ENCODE results near the gene DPP6. TPM values are rescaled to one million over a fixed set of nuclear protein-coding genes. Genes with fewer than 3 reads are reported as not detected.

DPP6 gene
- total and polyA plus RNA-seq, 2 of the 8 experiments (the other 6 are each of a cell fraction or from before 2014, with no cell fraction given), result 4.7 to 6.8 TPM

- Histone ChIP-seq H3K23me2 (ENCODE audit: low read depth, low read length) (peaks cover 4% of the 10 kb centered on the region; the same call in 1 of the 2 replicates), H3K79me2 (ENCODE audit: control insufficient read depth in 1 of 2, insufficient read depth in 2 of 2, low read length in 2 of 2) (no peaks in the 10 kb centered on the region), H3K23ac (ENCODE audit: insufficient read length) (no peak overlapping the region), H2AK5ac (ENCODE audit: low read depth, low read length) (peak overlapping the region; percentile 82; the same call in 1 of the 2 replicates), H3K4me3 (ENCODE audit: extremely low read depth in 1 of 4, insufficient read depth in 2 of 4, low read depth in 3 of 4, low read length in 4 of 4) (no peak overlapping the region), H4K5ac (ENCODE audit: insufficient read length, low read depth, low read length) (no peak overlapping the region), H3K9ac (replicated peaks in 1 of 4; ENCODE audit: extremely low read depth in 1 of 4, low read depth in 3 of 4, low read length in 3 of 4) (no peak overlapping the region), H3K27ac (ENCODE audit: low read depth, low read length) (no peak overlapping the region), H3K14ac (ENCODE audit: insufficient read length) (no peak overlapping the region), H3K4ac (replicated peaks; ENCODE audit: insufficient read length, low read depth, low read length) (no peak overlapping the region), H2BK15ac (ENCODE audit: low read length) (no peak overlapping the region), H4K8ac (ENCODE audit: extremely low read depth, insufficient read depth, low read length) (no peak overlapping the region), H3K4me1 (replicated peaks in 1 of 4; ENCODE audit: control insufficient read depth in 3 of 4, insufficient read depth in 4 of 4, low read length in 3 of 4) (peaks cover 1 to 20% (median 7%) of the 10 kb centered on the region in 4 experiments; a peak in 5 of 7 replicates), H2BK120ac (replicated peaks; ENCODE audit: low read depth, low read length) (no peak overlapping the region), H2BK5ac (ENCODE audit: low read depth, low read length) (no peak overlapping the region), H4K20me1 (replicated peaks in 1 of 2; ENCODE audit: control insufficient read depth in 1 of 2, insufficient read depth in 2 of 2, low read length in 2 of 2) (no peaks in the 10 kb centered on the region), H2AFZ (ENCODE audit: low read length) (no peak overlapping the region), H3K79me1 (ENCODE audit: low read depth, low read length) (no peaks in the 10 kb centered on the region), H4K91ac (replicated peaks; ENCODE audit: insufficient read length, low read length) (no peak overlapping the region), H2BK20ac (ENCODE audit: low read length) (0 out of 2 replicates have a peak overlapping the region, but pooled peaks have one; percentile 43), H3K27me3 (replicated peaks in 1 of 4; ENCODE audit: control insufficient read depth in 3 of 4, extremely low read depth in 1 of 4, insufficient read depth in 3 of 4, low read length in 3 of 4) (peaks cover 0 to 8% (median 5%) of the 10 kb centered on the region in 4 experiments; a peak in 3 of 7 replicates), H3K9me3 (ENCODE audit: insufficient read depth in 2 of 2, low read depth in 1 of 2, low read length in 1 of 2) (no peaks in the 10 kb centered on the region; a peak in 1 of 4 replicates), H2BK12ac (ENCODE audit: low read depth, low read length) (peak overlapping the region; percentile 41), H3K4me2 (ENCODE audit: insufficient read depth in 1 of 2, low read depth in 2 of 2, low read length in 2 of 2) (no peak overlapping the region; a peak in 1 of 4 replicates), H3K18ac (ENCODE audit: extremely low read depth, low read length) (no peak overlapping the region), H3K56ac (replicated peaks; ENCODE audit: insufficient read length, low read depth, low read length) (no peak overlapping the region), H3K36me3 (ENCODE audit: control insufficient read depth in 2 of 4, insufficient read depth in 4 of 4, low read length in 3 of 4) (no peaks in the 10 kb centered on the region)
- 87% methylated on average over 4 of the region's 4 CpGs; no CpG with 5 or more reads in 1 of the 2 experiments for WGBS, 2 experiments (ENCODE audit: extremely low coverage in 1 of 2, insufficient coverage in 1 of 2, insufficient read length in 1 of 2, insufficient replicate concordance in 2 of 2, low coverage in 1 of 2, low lambda C conversion rate in 2 of 2, missing lambda C conversion rate in 1 of 2)
- CTCF ChIA-PET (ENCODE audit: partially characterized antibody), result no interaction called here
- TF ChIP-seq CREB1 (IDR thresholded peaks at IDR 0.05), result no peak
- TF ChIP-seq JUND (IDR thresholded peaks at IDR 0.05; ENCODE audit: low read length), result no peak
- TF ChIP-seq ASH2L (IDR thresholded peaks at IDR 0.05; ENCODE audit: low read length), result no peak
- no peak for TF ChIP-seq TCF12 (IDR thresholded peaks at IDR 0.05; ENCODE audit: low read depth, low read length)
- no peak for TF ChIP-seq POLR2AphosphoS5 (IDR thresholded peaks at IDR 0.05; ENCODE audit: low read depth, low read length)
- no peak for TF ChIP-seq TBP (IDR thresholded peaks at IDR 0.05; ENCODE audit: low read depth, low read length)
- TF ChIP-seq USF2 (IDR thresholded peaks at IDR 0.05; ENCODE audit: low read length), result no peak
- no peak for TF ChIP-seq KDM1A (IDR thresholded peaks at IDR 0.05; ENCODE audit: borderline replicate concordance, low read length)
- no peak for TF ChIP-seq BCL11A (IDR thresholded peaks at IDR 0.05; ENCODE audit: low read depth in 2 of 2, low read length in 2 of 2)
- TF ChIP-seq BACH1 (IDR thresholded peaks at IDR 0.05; ENCODE audit: low read length), result no peak
- TF ChIP-seq FOSL1 (IDR thresholded peaks at IDR 0.05; ENCODE audit: insufficient read depth, low read depth, low read length), result no peak
- no peak for TF ChIP-seq BRCA1 (IDR thresholded peaks at IDR 0.05; ENCODE audit: low read depth, low read length)
- no peak for FAIRE-seq
- POLR2A ChIA-PET (ENCODE audit: partially characterized antibody), result no interaction called here
- DNase-seq (ENCODE audit: low read depth in 1 of 2, low spot score in 2 of 2), result no peak
Observed at GRCh38 chr7:154310114-154310513, 257.9 kb downstream of the DPP6 start.
